ENCODE data around the gene PROKR1.
"Not testable (repeated sequence)": the region's sequence is repeated elsewhere in the genome, so short reads cannot be mapped to it uniquely, and the experiment has no call there.

PROKR1 gene

GRCh38 chr2:68658266-68658665, 14.9 kb downstream of the PROKR1 start:
- DNase-seq (ENCODE audit: low spot score), result no peak

DNA sequence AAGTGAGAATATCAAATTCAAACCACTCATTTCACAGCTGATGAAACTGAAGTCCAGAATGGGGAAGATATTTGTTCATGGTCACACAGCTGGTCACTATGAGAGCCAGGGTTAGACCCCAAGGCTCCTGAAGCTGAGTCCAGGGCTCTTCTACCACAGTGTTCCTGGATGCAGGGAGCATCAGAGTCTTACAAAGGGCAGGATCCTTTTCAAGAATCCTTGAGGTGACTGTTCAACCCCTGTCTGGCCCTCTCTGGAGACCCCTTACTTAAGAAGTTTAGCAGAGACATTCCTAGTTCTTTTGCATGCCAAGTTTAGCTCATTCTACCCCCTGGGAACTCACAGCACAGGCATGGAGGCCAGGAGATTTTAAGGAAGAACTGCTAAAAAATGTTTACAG, 15.7 kb downstream of the PROKR1 start:
- no peak for DNase-seq (ENCODE audit: low spot score)

- no peak for DNase-seq (ENCODE audit: low spot score)
Measured at GRCh38 chr2:68660658-68661057, 17.3 kb downstream of the PROKR1 start.

DNA sequence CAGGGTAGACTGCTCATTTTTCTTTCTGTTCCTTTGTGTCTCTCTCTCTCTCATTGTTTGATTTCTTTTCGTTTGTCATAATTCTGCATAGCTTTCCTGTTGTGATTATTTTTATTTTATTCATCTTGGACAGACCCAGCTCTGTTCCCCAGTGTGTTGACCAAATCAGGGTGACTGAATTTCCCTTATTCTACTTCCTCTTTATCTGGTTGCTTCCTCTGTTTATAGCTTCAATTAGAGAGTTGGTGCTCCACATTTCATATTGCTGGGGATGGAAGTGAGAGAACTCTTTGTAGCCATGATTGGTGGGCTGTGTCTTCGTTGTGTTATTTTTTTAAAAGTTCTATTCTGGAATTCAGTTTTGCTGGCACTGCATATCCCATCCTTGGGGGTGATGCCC, 19.1 kb downstream of the PROKR1 start:
- no peak for DNase-seq (ENCODE audit: low spot score)

- DNase-seq (ENCODE audit: low spot score), result no peak
Measured at GRCh38 chr2:68663371-68664156, 20.2 kb downstream of the PROKR1 start.

- no peak for DNase-seq (ENCODE audit: low spot score)
Measured at GRCh38 chr2:68667371-68667770, 24.0 kb downstream of the PROKR1 start.

DNA sequence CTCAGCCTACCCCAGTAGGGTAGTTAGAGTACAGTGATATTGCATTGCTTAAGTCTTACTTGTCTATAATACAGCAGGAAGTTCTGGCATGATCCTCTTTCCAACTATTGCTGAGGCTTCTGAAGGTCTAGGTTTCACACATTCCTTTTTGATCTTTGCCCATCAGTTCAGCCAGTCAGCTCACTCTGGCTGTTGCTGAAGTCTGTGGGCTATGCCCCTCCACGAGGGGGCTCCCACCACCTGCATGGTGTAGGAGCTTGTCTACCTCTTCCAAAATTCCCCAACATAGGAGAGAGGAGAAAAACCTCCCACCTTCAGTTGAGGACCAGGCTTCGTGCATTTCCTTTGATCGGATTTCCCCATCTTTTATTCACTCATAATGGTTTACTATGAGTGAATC, 26.3 kb downstream of the PROKR1 start:
- no peak for DNase-seq (ENCODE audit: low spot score)

DNA sequence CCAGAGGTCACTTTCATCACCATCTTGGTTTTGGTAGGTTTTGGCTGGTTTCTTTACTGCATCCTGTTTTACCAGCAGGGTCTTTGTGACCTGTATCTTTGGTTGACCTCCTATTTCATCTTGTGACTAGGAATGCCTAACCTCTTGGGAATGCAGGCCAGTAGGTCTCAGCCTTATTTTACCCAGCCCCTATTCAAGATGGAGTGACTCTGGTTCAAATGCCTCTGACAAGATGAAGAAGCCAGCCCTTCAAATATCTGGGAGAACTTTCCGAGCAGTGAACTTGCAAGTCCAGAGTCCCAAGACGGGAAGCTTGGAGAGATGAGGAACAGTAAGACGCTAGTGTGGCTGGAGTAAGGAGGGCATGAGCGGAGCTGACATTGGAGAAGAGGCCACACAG, 28.6 kb downstream of the PROKR1 start:
- DNase-seq (ENCODE audit: low spot score), result no peak

- DNase-seq (ENCODE audit: low spot score), result no peak
Measured at GRCh38 chr2:68673631-68674030, 30.3 kb downstream of the PROKR1 start.

GRCh38 chr2:68675470-68675869, 32.1 kb downstream of the PROKR1 start:
- no peak for DNase-seq (ENCODE audit: low spot score)

DNA sequence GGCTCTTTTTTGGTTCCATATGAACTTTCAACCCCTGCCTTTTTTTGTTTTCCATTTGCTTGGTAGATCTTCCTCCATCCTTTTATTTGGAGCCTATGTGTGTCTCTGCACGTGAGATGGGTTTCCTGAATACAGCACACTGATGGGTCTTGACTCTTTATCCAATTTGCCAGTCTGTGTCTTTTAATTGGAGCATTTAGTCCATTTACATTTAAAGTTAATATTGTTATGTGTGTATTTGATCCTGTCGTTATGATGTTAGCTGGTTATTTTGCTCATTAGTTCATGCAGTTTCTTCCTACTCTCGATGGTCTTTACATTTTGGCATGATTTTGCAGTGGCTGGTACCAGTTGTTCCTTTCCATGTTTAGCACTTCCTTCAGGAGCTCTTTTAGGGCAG, 34.5 kb downstream of the PROKR1 start:
- not testable (repeated sequence) for DNase-seq (ENCODE audit: low spot score)

DNA sequence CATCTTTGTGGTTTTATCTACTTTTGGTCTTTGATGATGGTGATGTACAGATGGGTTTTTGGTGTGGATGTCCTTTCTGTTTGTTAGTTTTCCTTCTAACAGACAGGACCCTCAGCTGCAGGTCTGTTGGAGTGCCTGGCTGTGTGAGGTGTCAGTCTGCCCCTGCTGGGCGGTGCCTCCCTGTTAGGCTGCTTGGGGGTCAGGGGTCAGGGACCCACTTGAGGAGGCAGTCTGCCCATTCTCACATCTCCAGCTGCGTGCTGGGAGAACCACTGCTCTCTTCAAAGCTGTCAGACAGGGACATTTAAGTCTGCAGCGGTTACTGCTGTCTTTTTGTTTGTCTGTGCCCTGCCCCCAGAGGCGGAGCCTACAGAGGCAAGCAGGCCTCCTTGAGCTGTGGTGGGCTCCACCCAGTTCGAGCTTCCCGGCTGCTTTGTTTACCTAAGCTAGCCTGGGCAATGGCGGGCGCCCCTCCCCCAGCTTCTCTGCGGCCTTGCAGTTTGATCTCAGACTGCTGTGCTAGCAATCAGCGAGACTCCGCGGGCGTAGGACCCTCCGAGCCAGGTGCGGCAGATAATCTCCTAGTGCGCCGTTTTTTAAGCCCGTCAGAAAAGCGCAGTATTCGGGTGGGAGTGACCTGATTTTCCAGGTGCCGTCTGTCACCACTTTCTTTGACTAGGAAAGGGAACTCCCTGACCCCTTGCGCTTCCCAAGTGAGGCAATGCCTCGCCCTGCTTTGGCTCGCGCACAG, 36.0 kb downstream of the PROKR1 start:
- DNase-seq (ENCODE audit: low spot score), result not testable (repeated sequence)

- not testable (repeated sequence) for DNase-seq (ENCODE audit: low spot score)
Measured at GRCh38 chr2:68679917-68680267, 36.5 kb downstream of the PROKR1 start.

DNA sequence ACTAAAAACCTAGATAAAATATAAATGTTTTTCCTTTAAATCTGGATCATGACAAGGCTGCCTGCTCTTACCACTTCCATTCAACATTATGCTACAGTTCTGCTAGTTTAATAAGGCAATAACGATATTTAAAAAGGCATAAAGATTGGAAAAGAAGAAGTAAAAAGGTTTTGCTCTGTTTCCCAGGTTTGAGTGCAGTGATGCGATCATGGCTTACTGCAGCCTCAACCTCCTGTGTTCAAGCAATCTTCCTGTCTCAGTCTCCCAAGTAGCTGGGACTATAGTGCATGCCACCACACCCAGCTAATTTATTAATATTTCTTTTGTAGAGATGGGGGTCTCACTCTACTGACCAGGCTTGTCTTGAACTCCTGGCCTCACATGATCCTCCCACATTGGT, 40.8 kb downstream of the PROKR1 start:
- no peak for DNase-seq (ENCODE audit: low spot score)

GRCh38 chr2:68686178-68686577, 42.8 kb downstream of the PROKR1 start:
- no peak for DNase-seq (ENCODE audit: low spot score)

- no peak for DNase-seq (ENCODE audit: low spot score)
Measured at GRCh38 chr2:68687018-68687417, 43.6 kb downstream of the PROKR1 start.

GRCh38 chr2:68689553-68690537, 46.5 kb downstream of the PROKR1 start:
- no peak for DNase-seq (ENCODE audit: low spot score)

GRCh38 chr2:68690851-68691250, 47.5 kb downstream of the PROKR1 start:
- no peak for DNase-seq (ENCODE audit: low spot score)

DNA sequence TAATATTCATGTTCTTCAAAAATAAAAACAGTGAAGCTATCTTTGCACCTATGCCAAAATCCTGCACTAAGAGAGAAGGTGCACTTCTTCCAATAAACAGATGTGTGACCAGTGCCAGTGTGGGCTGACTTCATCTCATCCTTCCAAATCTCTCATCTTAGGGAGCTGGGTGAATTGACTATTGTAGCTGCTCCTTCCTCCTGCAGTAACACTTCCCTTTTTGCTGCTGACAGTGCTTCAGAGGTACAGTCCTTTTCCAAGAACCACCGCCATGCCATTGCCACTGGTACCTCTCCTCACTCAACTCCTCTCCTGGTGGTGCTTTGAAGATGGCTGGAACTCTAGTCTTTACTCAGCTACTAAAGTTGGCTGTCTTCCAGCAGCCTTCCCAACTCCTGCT, 49.1 kb downstream of the PROKR1 start:
- no peak for DNase-seq (ENCODE audit: low spot score)

DNA sequence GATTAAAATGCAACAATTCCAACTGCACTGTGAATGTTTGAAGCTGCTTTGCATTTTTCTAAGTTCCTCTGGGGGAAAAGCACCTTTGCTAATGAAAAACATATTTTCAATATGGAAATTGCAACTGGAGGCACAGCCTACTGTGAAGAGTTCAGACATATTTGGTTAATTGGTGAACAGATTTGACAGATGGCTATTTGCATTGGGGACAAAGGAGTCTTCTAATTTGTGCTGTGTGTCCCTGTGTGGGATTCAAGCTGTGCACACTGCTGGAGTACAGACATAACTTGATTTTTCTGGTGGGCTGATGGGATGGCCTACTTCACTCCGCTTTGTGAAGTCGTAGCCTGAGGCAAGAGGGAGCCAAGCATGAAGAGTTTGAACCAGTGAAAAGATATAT, 50.6 kb downstream of the PROKR1 start:
- DNase-seq (ENCODE audit: low spot score), result no peak

- DNase-seq (ENCODE audit: low spot score), result no peak
Measured at GRCh38 chr2:68695971-68696370, 52.6 kb downstream of the PROKR1 start.

- no peak for DNase-seq (ENCODE audit: low spot score)
Measured at GRCh38 chr2:68696554-68696953, 53.2 kb downstream of the PROKR1 start.

All from cerebellar cortex (tissue), 1 donor.